Measurements from ENCODE around the gene WDR33. TPM values are rescaled to one million over a fixed set of nuclear protein-coding genes. Genes with fewer than 3 reads are reported as not detected.
"Not testable (repeated sequence)": the region's sequence is repeated elsewhere in the genome, so short reads cannot be mapped to it uniquely, and the experiment has no call there.

WDR33 gene
- total RNA-seq, 4 donors from 2014 or later = 35.2 to 48.0 (median 36.6) TPM

DNA sequence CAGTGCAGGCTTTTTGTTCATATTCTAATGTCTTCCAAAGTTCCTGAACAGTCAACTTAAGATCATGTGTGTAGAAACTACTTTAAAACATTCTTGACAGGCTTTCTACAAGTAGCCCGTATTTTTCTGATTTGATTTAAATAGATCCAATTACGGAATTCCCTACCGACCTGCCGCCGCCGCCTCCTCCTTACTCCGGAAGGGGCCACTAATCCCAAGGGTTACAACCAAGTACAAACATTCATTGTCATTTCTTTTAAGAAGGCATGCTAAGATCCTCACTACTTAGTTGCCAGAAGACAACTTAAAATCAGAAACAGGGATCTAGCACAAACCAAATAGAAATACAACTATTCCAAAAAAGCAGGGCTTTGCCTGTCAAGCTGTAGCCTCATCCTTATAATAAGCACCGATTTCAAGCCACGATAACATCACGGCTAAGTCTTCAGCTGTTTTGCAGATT is 784 bp downstream of the WDR33 start:
- intact Hi-C loops (cut with DNase I; ENCODE audit: low total_unique reads) = no loop called here
- DNase-seq = peak; percentile 39
- in situ Hi-C loops (cut with MboI; ENCODE audit: low pct_ligation_motif_present in 1 of 4, low pct_unique_long_range_greater_than_20kb in 1 of 4, low sequenced_read_pairs in 3 of 4) = no loop called here
- Histone ChIP-seq H3K27ac (peak overlapping the region; percentile 90 to 99 (median 96)), H3K9me3 (no peaks in the 10 kb centered on the region), H3K4me3 (peak overlapping the region; percentile 67 to 97 (median 92)), H3K4me1 (peaks cover 6 to 47% (median 27%) of the 10 kb centered on the region in 4 donors), H3K36me3 (no peaks in the 10 kb centered on the region), H3K27me3 (no peaks in the 10 kb centered on the region)
- TF ChIP-seq, protein P1, sequence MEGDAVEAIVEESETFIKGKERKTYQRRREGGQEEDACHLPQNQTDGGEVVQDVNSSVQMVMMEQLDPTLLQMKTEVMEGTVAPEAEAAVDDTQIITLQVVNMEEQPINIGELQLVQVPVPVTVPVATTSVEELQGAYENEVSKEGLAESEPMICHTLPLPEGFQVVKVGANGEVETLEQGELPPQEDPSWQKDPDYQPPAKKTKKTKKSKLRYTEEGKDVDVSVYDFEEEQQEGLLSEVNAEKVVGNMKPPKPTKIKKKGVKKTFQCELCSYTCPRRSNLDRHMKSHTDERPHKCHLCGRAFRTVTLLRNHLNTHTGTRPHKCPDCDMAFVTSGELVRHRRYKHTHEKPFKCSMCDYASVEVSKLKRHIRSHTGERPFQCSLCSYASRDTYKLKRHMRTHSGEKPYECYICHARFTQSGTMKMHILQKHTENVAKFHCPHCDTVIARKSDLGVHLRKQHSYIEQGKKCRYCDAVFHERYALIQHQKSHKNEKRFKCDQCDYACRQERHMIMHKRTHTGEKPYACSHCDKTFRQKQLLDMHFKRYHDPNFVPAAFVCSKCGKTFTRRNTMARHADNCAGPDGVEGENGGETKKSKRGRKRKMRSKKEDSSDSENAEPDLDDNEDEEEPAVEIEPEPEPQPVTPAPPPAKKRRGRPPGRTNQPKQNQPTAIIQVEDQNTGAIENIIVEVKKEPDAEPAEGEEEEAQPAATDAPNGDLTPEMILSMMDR (IDR thresholded peaks at IDR 0.05) = no peak
- no peak for TF ChIP-seq EP300 (IDR thresholded peaks at IDR 0.05; ENCODE audit: low read depth)
- no peak for TF ChIP-seq POLR2A (IDR thresholded peaks at IDR 0.05)
- no peak for TF ChIP-seq POLR2AphosphoS5 (IDR thresholded peaks at IDR 0.05)
- 0 to 1% methylated on average over 8 to 10 of the region's 10 CpGs for WGBS, 2 donors (ENCODE audit: low coverage in 1 of 2)

DNA sequence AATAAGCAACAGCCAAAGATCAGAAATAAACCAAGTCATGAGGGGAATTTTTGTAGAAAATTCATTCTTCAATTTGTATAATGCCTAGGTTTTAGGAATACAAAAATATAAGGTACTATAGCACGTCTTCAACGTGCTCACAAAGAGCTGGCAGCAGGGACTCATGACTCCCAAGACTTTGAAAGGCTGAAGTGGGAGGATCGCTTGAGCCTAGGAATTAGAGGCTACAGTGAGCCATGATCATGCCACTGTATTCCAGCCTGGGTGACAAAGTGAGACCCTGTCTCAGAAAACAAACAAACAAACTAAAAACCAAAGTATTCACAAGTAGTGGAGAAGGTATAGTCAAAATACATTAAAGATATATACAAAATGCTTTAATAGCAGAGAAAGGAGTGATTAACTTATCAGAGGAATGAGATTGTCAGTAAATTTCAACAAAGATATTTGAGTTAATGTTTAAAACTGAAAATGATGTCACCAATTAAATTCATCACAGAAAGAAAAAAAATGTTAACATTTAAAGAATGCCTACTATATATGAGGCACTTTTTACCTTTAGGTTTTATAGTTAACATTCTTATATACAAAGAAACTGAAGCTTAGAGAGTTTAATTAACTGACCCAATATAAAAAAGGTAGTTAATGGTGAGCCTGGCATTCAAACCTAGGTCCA is 3.2 kb downstream of the WDR33 start:
- no peak for DNase-seq
- H3K27ac ChIP-seq = no peak overlapping the region
- H3K4me3 ChIP-seq = no peak overlapping the region
- no peaks in the 10 kb centered on the region for H3K9me3 ChIP-seq
- no peaks in the 10 kb centered on the region for H3K36me3 ChIP-seq
- peaks cover 6 to 57% (median 27%) of the 10 kb centered on the region in 4 donors for H3K4me1 ChIP-seq
- H3K27me3 ChIP-seq = no peaks in the 10 kb centered on the region
- WGBS, 2 donors (ENCODE audit: low coverage in 1 of 2) = 75 to 85% methylated on average over 3 of the region's 3 CpGs
- TF ChIP-seq POLR2AphosphoS5 (IDR thresholded peaks at IDR 0.05) (no peak), EP300 (IDR thresholded peaks at IDR 0.05; ENCODE audit: low read depth) (no peak), POLR2A (IDR thresholded peaks at IDR 0.05) (no peak)
- TF ChIP-seq, protein P1 (IDR thresholded peaks at IDR 0.05) = no peak
- in situ Hi-C loops (cut with MboI; ENCODE audit: low pct_ligation_motif_present in 1 of 4, low pct_unique_long_range_greater_than_20kb in 1 of 4, low sequenced_read_pairs in 3 of 4) = no loop called here
- intact Hi-C loops (cut with DNase I; ENCODE audit: low total_unique reads) = no loop called here

DNA sequence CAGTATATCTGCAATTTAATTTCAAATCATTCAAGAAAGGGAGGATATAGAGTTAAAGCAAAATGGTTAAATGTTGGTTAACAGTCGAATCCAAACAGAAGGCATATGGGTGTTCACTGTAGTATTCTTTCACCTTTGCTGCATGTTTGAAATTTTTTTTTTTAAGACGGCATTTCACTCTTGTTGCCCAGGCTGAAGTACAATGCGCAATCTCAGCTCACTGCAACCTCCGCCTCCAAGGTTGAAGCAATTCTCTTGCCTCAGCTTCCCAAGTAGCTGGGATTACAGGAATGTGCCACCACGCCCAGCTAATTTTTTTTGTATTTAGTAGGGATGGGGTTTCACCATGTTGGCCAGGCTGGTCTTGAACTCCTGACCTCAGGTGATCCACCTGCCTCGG is 4.1 kb downstream of the WDR33 start:
- DNase-seq; intact Hi-C loops (cut with DNase I; ENCODE audit: low total_unique reads); H3K36me3 ChIP-seq; H3K9me3 ChIP-seq; H3K27me3 ChIP-seq; in situ Hi-C loops (cut with MboI; ENCODE audit: low pct_ligation_motif_present in 1 of 4, low pct_unique_long_range_greater_than_20kb in 1 of 4, low sequenced_read_pairs in 3 of 4); H3K27ac ChIP-seq; H3K4me3 ChIP-seq: not testable (repeated sequence)
- peaks cover 6 to 59% (median 27%) of the 10 kb centered on the region in 4 donors for H3K4me1 ChIP-seq
- WGBS, 2 donors (ENCODE audit: low coverage in 1 of 2) = 75 to 82% methylated on average over 5 to 6 of the region's 6 CpGs

DNA sequence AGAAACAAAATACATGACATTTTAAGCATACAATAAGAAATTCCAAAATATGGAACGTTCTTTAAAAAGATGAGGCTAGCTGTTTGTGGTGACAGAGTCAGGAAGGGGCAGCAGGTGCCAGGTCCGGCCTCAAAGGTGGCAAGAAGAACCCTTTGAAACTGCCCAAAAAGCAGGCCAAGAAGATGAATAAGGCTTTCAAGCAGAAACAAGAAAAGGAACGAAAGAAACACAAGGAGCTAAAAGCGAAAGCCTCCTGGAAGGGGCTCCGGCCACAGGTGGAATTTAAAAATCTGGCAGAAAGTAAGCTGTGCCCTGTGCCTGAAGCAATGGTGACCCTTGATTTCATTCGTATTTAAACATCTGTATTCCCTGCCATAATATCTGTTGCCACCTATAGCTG is 5.5 kb downstream of the WDR33 start:
- Histone ChIP-seq H3K36me3 (no peaks in the 10 kb centered on the region), H3K4me3 (no peak overlapping the region), H3K27ac (no peak overlapping the region), H3K9me3 (no peaks in the 10 kb centered on the region), H3K27me3 (no peaks in the 10 kb centered on the region), H3K4me1 (peaks cover 6 to 59% (median 25%) of the 10 kb centered on the region in 4 donors)
- in situ Hi-C loops (cut with MboI; ENCODE audit: low pct_ligation_motif_present in 1 of 4, low pct_unique_long_range_greater_than_20kb in 1 of 4, low sequenced_read_pairs in 3 of 4) (no loop called here), intact Hi-C loops (cut with DNase I; ENCODE audit: low total_unique reads) (no loop called here)
- TF ChIP-seq EP300 (IDR thresholded peaks at IDR 0.05; ENCODE audit: low read depth) = no peak
- TF ChIP-seq POLR2A (IDR thresholded peaks at IDR 0.05) = no peak
- TF ChIP-seq, protein P1 (IDR thresholded peaks at IDR 0.05) = no peak
- TF ChIP-seq POLR2AphosphoS5 (IDR thresholded peaks at IDR 0.05) = no peak
- WGBS, 2 donors (ENCODE audit: low coverage in 1 of 2) = 83 to 85% methylated on average over 6 of the region's 6 CpGs
- DNase-seq = no peak
